NCI-H187 (cell line): ENCODE results near the gene SLC5A2.

Source experiments
- DNase-seq, 2 experiments: peaks; one replicate each; lab custom pipeline; 2025; lab: John Stamatoyannopoulos, UW

Gene SLC5A2

GRCh38 chr16:31459687-31460581, 23.0 kb upstream of the SLC5A2 start:
- DNase-seq: peak; percentile 91 to 92

- no peak for DNase-seq
These were observed 22.3 kb upstream of the SLC5A2 start for GRCh38 chr16:31460582-31461002.

- no peak for DNase-seq
These were observed 21.6 kb upstream of the SLC5A2 start for GRCh38 chr16:31461201-31461920.

- DNase-seq: no peak
These were observed 20.8 kb upstream of the SLC5A2 start for GRCh38 chr16:31461921-31462804.

- DNase-seq: no peak
These were observed 18.6 kb upstream of the SLC5A2 start for GRCh38 chr16:31464348-31464769.

- DNase-seq: no peak
These were observed 18.1 kb upstream of the SLC5A2 start for GRCh38 chr16:31464781-31465260.

- no peak for DNase-seq
These were observed 17.0 kb upstream of the SLC5A2 start for GRCh38 chr16:31465788-31466370.

- DNase-seq: no peak
These were observed 16.5 kb upstream of the SLC5A2 start for GRCh38 chr16:31466381-31466841.

- no peak for DNase-seq
These were observed 15.7 kb upstream of the SLC5A2 start for GRCh38 chr16:31467151-31467773.

- DNase-seq: no peak
These were observed 15.1 kb upstream of the SLC5A2 start for GRCh38 chr16:31467858-31468257.

- DNase-seq: no peak
These were observed 12.3 kb upstream of the SLC5A2 start for GRCh38 chr16:31470615-31471014.

GRCh38 chr16:31471241-31471874, 11.6 kb upstream of the SLC5A2 start:
- DNase-seq: no peak

GRCh38 chr16:31471875-31472708, 10.8 kb upstream of the SLC5A2 start, which contains the start of gene TGFB1I1:
Gene TGFB1I1, plus strand, starts transcription at chr16:31472152. Its CDS starts 37 bp downstream, at chr16:31472189.
- DNase-seq: no peak

GRCh38 chr16:31472709-31473203, 10.2 kb upstream of the SLC5A2 start:
- DNase-seq: no peak

GRCh38 chr16:31473264-31473984, 9.5 kb upstream of the SLC5A2 start:
- no peak for DNase-seq

- no peak for DNase-seq
These were observed 8.7 kb upstream of the SLC5A2 start for GRCh38 chr16:31474173-31474714.

GRCh38 chr16:31474773-31475738, 7.9 kb upstream of the SLC5A2 start:
- DNase-seq: no peak
